Neural progenitor cell (in vitro differentiated cells): ENCODE data around the gene CHST3.

Experiments used
- CTCF ChIP-seq: fragments of 200-600 bp; sonication (generic); IDR thresholded peaks from 2 replicates; pipeline ENCODE4 v1.5.1; 2017; ENCODE audit warnings: antibody characterized with exemption, mild to moderate bottlenecking
- EZH2 ChIP-seq: fragments of 200-600 bp; sonication (generic); IDR thresholded peaks from 2 replicates; pipeline ENCODE4 v1.6.1; 2017; ENCODE audit warnings: antibody characterized with exemption, mild to moderate bottlenecking, moderate library complexity
- EZH2phosphoT487 ChIP-seq: fragments of 200-600 bp; sonication (generic); IDR thresholded peaks from 2 replicates; pipeline ENCODE4 v1.6.1; 2017; ENCODE audit warnings: antibody characterized with exemption

GRCh38 chr10:71981876-71982230 lies 17.7 kb downstream of the CHST3 start:
- TF ChIP-seq CTCF, result no peak
- TF ChIP-seq EZH2, result no peak
- no peak for TF ChIP-seq EZH2phosphoT487
